ENCODE measurements around the gene LACC1. TPM values are rescaled to one million over a fixed set of nuclear protein-coding genes. Genes with fewer than 3 reads are reported as not detected.

The LACC1 gene
- total RNA-seq = 2.3 TPM
- long read RNA-seq, partial matches to known transcripts = 0 of 3 reads
- long read RNA-seq, other reads (novel, unspliced or antisense) = 3 of 3 reads

GRCh38 chr13:43879755-43880181, at the start of gene LACC1:
LACC1 (plus strand) TSS chr13:43879904; CDS start chr13:43880986, 1,082 bp downstream.
- peak within 1 kb of the TSS; percentile 72 for H3K4me3 ChIP-seq
- H3K27me3 ChIP-seq (ENCODE audit: low read depth) = no peaks in the 10 kb centered on the region
- no peaks in the 10 kb centered on the region for H3K36me3 ChIP-seq
- H3K27ac ChIP-seq (replicated peaks) = peak within 1 kb of the TSS; percentile 89
- peak; percentile 31 for DNase-seq
- peaks cover 24% of the 10 kb centered on the region for H3K4me1 ChIP-seq
- H3K9me3 ChIP-seq (replicated peaks) = no peaks in the 10 kb centered on the region
- intact Hi-C loops (cut with micrococcal nuclease) = no loop called here
- TF ChIP-seq CTCF (IDR thresholded peaks at IDR 0.05; ENCODE audit: borderline replicate concordance) = no peak

- Histone ChIP-seq H3K9me3 (replicated peaks) (no peaks in the 10 kb centered on the region), H3K4me3 (no peak overlapping the region), H3K27me3 (ENCODE audit: low read depth) (no peaks in the 10 kb centered on the region), H3K4me1 (no peaks in the 10 kb centered on the region), H3K36me3 (no peaks in the 10 kb centered on the region), H3K27ac (replicated peaks) (no peak overlapping the region)
- intact Hi-C loops (cut with micrococcal nuclease) = no loop called here
- TF ChIP-seq CTCF (IDR thresholded peaks at IDR 0.05; ENCODE audit: borderline replicate concordance) = no peak
- DNase-seq = no peak
Measured at GRCh38 chr13:43830497-43830881, 49.2 kb upstream of the LACC1 start.

GRCh38 chr13:43831088-43831487, 48.6 kb upstream of the LACC1 start:
- no peak overlapping the region for H3K4me3 ChIP-seq
- intact Hi-C loops (cut with micrococcal nuclease) = no loop called here
- no peak for TF ChIP-seq CTCF (IDR thresholded peaks at IDR 0.05; ENCODE audit: borderline replicate concordance)
- no peaks in the 10 kb centered on the region for H3K4me1 ChIP-seq
- no peak overlapping the region for H3K27ac ChIP-seq (replicated peaks)
- DNase-seq = no peak
- no peaks in the 10 kb centered on the region for H3K27me3 ChIP-seq (ENCODE audit: low read depth)
- H3K36me3 ChIP-seq = no peaks in the 10 kb centered on the region
- H3K9me3 ChIP-seq (replicated peaks) = no peaks in the 10 kb centered on the region

DNA sequence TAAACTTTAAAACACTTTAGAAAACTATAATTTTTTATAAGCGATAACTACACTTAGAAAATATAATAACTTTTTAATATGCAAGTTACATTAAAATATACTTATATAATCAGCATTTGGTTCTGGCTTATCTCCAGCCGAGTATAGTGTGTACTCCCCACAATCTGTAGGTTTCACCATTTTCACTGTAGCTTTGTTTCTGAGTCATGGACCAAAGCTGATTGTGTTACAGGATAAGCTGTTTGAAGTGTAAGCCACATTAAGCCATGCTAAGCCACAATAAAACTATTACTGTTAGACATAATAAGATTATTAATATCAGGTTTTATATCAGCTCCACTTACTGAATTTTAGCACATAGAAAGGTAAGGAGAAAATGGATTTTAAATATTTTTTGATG, 44.0 kb upstream of the LACC1 start:
- H3K27ac ChIP-seq (replicated peaks) = no peak overlapping the region
- H3K36me3 ChIP-seq = no peaks in the 10 kb centered on the region
- H3K27me3 ChIP-seq (ENCODE audit: low read depth) = no peaks in the 10 kb centered on the region
- intact Hi-C loops (cut with micrococcal nuclease) = no loop called here
- H3K4me1 ChIP-seq = no peaks in the 10 kb centered on the region
- TF ChIP-seq CTCF (IDR thresholded peaks at IDR 0.05; ENCODE audit: borderline replicate concordance) = no peak
- DNase-seq = no peak
- no peak overlapping the region for H3K4me3 ChIP-seq
- no peaks in the 10 kb centered on the region for H3K9me3 ChIP-seq (replicated peaks)

DNA sequence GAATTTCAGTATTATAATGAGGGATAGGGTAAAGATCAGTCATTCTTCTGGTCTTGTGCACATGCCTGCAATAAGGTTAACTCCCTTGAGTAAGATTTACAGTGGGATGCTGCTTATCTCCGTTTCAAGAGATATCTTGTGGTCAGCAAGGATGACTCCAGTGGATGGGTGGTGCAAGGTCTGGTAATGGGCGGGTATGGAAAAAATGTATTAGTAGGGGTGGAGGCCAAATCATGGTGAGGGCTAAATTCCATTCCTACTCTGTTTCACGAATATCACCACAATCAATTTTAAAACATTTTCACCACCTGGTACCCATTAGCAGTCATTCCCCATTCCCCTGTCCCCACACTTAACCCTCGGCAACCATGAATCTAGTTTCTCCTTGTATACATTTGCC, 40.8 kb upstream of the LACC1 start:
- no peak for TF ChIP-seq CTCF (IDR thresholded peaks at IDR 0.05; ENCODE audit: borderline replicate concordance)
- Histone ChIP-seq H3K36me3 (no peaks in the 10 kb centered on the region), H3K4me3 (no peak overlapping the region), H3K27ac (replicated peaks) (no peak overlapping the region), H3K27me3 (ENCODE audit: low read depth) (no peaks in the 10 kb centered on the region), H3K9me3 (replicated peaks) (no peaks in the 10 kb centered on the region), H3K4me1 (no peaks in the 10 kb centered on the region)
- DNase-seq = no peak
- intact Hi-C loops (cut with micrococcal nuclease) = no loop called here
